GM19455 (cell line): ENCODE data around the gene UBE2M.

Source experiments
- ATAC-seq: cut with Tn5 transposase; IDR thresholded peaks from one replicate; pipeline ENCODE4 v1.9.1; 2021; ENCODE audit not compliant: unreplicated experiment

UBE2M gene

DNA sequence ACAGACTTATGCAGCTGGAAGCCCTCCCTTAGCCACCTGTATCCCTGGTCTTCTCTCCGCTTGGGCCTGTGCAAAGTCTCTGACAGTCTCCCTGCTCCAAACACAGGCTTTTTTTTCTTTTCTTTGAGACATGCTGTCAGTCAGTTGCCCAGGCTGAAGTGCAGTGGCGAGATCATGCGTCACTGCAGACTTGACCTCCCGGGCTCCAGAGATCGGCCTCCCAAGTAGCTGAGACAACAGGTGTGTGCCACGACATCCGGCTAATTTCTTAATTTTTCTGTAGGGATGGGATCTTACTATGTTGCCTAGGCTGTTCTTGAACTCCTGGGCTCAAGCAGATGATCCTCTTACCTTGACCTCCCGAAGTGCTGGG is 13.2 kb upstream of the UBE2M start:
- no peak for ATAC-seq

DNA sequence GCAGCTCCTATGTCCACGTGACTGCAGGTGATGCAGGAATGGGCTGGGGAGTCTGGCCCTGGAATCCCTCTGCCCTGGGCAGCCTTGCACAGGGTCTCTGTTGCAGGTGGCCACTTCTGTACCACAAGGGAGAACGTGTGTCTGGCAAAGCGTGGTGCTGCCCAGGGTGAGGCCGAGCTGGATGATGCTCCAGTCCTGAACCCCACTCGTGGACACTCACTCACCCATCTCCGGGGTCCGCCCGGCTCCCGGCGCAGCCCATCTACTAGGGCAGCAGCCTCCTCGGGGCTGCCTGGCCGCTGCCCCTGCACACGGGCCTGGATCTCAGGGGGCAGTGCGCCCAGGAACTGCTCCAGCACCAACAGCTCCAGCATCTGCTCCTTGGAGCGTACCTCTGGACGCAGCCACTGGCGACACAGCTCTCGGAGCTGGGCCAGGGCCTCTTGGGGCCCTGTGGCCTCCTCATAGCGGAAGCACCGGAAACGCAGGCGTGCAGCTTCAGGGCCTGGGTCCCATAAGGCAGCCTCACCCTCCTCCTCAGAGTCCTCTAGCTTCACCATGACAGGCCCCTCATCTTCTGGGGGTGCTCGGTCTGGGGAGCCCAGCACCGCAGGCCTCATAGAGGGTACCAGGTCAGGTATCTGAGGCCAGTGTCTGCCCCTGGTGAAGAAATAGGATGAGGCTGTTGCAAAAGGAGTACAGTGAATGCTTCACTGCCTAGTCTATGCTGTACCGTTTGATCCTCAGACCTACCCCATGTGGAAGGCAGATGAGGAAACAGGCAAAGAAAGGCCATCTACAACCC is 12.6 kb upstream of the UBE2M start:
- no peak for ATAC-seq

DNA sequence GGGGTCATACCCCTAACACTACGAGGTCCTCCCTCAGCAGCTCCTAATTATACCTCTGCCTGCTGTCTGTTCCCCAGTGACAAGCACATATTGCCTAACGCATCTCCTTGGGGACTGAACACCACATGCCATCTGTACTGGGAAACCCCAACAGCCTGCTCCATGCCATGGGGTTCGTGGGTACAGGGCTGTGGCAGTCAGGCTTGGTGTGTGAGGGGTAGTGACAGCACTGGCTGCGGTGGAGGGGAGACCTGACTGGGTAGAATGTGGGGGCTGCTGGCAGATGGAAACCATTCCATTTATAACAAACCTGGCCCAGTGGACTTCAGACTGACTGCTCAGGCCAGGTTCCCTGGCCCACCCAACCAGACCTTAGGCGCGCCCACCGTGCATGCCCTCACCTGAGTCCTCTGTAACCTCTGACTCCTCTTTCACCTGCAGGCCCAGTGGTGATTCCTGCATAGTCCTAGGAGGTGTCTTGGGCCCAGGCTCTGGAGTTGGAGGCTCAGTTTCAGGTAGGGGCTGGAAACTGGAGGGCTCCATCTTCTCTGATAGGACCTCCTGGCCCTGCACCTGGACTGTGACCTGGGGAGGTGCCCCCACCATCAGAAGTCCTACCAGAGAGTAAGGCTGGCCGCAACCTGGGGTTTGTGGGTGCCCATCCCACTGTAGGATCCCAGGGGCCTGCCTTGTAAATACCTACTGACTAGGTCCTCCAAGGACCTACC is 11.7 kb upstream of the UBE2M start:
- ATAC-seq, result no peak

DNA sequence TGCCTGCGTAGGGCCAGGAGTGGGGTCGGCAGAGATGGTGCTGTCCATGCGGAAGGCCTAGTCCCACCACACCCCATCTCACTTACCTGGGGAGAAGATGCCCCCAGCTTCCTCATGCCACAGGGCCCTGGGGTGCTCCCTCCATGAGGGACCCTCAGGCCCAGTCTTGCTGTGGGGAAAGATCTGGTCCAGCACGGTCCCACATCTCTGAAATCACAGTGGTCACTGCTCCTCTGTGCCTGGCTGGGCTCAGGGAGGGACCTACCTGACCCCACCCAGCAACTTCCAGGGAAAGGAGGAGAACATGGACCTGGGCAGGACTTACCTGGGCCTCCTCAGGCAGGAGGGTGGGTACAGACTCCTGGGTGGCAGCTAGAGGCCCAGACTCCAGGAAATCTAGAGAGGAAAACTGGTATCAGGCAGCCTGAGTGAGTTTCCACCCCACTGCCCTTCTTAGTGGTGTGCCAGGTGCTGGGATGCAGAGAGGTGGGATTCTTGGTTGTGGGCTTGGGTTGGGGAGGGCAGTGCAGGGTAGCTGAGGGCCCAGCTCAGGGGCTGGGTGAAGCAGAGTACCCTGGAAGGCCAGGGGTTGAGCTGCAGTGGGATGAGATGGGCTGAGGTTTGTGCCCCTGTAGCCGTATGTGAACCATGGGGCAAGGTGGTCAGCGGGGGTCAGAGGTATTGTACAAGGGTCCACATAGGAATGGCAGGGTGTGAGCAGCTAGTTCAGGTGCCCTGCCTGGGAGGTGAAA is 11.0 kb upstream of the UBE2M start:
- no peak for ATAC-seq

DNA sequence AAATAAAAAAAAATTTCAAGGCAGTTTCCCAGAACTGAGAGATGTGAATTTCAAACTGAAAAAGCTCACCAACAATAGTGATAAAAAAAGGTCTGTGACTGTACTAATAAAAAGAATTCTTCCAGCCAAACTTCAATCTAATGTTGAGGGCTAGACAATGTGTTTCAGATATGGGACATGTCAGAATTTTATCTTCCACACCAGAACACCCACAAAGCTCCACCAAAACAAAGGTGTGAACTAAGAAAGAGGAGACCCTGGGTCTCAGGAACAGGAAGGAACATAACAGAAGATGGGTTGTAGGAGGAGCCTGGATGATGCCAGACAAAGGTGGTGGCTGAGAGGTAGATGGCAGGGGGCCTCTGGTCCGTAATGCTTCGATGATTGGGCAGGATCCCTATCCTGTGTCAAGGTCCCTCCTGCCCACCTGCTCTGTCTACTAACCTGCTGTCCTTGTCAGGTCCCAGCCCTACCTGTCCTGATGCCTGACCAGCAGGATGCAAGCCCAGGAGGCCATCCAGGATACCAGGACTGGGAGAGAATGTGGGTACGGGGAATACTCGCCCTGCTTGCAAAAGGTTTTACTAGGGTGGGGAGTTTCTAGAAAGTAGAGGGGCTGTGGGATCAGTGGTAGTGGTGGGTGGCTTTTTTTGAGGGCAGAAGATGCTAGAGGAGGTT is 10.2 kb upstream of the UBE2M start:
- ATAC-seq, result no peak

DNA sequence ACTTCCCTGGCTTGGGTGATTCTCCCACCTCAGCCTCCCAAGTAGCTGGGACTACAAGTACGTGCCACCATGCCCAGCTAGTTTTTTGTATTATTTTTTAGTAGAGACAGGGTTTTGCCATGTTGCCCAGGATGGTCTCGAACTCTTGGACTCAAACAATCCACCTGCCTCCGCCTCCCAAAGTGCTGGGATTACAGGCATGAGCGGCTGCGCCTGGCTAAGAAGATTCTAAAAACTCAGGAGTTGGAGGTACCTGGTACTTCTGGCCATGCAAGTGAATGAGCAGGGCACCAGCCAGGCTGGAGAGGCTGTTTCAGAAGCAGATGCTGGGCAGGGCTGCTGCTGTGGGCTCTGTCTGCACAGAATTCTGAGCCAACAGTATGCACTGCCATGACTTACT is 8.6 kb upstream of the UBE2M start:
- ATAC-seq, result no peak

DNA sequence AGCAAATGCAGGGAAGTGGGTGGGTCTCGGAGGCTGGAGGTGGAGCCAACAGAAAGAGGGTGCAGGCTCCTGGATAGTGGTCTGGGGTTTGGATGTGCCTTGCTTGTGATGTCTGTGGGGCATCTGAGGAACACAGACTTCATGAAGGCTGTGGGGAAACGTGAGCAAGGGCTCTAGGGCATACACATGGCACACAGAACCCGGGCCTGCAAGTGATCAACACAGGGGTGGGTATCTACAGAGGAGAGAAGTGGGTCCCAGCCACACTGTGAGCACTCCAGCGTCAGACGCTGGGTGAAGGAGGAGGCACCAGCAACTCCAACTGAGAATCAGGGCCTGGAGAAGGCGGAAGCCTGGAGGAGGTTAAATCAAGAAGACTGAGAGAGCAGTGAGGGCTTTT is 5.4 kb upstream of the UBE2M start:
- ATAC-seq, result no peak

DNA sequence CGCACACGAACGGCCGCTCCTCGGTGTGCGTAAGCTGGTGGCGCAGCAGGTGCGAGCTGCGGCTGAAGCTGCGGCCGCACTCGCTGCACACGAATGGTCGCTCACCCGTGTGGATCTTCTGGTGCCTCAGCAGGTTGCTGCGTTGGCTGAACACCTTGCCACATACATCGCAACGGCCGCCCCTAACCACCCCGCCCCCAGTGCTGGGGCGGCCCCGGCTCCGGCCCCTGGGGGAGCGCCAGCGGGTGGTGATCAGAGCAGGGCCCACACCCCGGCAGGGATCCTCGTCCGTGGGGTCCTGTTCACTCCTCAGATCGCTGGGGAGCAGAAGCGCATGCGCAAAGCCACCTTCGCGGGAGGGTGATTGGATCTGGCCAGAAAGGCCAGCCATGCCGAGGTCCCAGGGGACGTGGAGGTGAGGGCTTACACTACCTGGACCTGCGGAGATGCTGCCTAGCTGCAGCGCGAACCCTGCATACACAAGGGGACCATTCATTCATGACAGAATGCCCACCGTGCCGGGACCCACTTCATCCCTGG is 4.7 kb upstream of the UBE2M start:
- ATAC-seq, result no peak

DNA sequence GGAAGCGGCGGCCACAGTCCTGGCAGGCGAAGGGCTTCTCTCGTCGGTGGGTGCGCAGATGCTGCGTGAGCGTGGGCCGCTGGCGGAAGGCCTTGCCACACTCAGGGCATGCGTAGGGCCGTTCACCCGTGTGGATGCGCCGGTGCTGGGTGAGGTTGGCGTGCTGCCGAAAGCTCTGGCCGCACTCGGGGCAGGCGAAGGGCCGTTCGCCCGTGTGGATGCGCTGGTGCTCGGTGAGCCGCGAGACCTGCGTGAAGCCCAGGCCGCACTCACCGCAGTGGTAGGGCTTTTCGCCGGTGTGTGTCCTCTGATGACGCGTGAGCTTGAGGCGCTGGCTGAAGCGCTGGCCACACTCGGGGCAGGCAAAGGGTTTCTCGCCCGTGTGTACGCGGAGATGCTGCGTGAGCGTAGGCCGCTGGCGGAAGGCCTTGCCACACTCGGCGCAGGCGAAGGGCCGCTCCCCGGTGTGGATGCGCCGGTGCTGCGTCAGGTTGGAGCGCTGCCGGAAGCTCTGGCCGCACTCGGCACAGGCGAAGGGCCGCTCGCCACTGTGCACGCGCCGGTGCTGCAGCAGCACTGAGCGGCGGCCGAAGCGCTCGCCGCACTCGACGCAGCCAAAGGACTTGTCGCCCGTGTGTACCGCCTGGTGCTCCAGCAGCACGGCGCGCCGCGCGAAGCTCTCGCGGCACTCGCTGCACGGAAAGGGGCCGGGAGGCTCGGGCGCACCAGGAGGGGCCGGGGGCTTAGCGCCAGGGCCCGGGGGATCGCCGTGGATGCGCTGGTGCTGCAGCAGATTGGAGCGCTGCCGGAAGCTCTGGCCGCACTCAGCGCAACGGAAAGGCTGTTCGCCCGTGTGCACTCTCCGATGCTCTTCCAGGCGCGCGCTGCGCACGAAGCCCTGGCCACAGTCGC is 4.0 kb upstream of the UBE2M start:
- ATAC-seq, result no peak

DNA sequence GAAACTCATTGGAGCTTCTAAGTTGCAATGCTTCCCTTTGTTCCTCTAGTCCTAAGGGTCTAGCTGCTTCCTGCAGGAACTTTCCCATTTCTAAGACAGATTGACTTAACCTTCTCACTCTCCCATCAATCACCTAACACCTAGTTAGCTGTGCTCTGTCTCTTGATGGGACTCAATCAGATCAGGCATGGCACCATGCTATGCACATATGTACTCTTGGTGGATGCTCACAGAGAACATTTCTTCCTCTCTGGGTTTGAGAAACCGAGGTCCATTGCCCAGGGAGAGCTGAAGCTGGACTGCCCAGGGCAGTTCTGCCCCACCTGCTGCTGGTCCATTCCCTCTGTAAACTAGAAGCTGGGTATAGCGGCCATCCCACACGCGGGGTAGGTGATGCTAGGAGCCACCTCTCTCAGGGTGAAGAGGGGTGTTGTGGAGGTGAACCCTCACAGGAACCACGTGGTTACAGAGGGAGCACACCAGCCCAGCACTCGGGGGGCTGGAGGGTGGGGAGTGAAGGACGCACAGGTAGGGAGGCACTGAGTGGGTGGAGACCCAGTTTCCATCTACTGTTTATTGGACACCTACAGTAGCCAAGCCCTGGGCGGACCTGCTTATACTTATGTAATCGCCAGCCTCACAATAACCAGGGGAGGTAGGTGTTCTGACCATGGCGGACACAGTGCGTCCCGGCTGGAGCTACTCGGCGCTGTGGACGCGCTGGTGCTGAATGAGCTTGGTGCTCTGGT is 3.1 kb upstream of the UBE2M start:
- ATAC-seq, result no peak

DNA sequence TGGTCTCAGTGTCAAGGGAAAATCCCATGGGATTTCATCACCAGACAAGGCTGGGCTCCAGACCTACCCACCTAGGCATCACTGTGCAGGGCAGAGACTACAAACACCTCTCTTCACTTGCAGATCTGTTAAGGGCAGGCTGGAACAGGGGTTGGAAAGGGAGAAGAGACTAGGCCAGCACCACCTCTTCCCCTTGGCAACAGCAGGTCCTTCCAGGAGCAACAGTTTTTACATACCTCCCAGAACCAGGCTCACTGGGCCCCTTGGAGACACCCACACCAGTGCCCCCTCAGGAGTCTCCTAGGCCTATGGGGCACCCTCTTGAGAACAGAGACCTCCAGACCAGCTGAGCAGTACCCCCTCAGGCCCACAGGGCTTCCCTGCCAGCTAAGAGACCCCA is 2.5 kb upstream of the UBE2M start:
- no peak for ATAC-seq

DNA sequence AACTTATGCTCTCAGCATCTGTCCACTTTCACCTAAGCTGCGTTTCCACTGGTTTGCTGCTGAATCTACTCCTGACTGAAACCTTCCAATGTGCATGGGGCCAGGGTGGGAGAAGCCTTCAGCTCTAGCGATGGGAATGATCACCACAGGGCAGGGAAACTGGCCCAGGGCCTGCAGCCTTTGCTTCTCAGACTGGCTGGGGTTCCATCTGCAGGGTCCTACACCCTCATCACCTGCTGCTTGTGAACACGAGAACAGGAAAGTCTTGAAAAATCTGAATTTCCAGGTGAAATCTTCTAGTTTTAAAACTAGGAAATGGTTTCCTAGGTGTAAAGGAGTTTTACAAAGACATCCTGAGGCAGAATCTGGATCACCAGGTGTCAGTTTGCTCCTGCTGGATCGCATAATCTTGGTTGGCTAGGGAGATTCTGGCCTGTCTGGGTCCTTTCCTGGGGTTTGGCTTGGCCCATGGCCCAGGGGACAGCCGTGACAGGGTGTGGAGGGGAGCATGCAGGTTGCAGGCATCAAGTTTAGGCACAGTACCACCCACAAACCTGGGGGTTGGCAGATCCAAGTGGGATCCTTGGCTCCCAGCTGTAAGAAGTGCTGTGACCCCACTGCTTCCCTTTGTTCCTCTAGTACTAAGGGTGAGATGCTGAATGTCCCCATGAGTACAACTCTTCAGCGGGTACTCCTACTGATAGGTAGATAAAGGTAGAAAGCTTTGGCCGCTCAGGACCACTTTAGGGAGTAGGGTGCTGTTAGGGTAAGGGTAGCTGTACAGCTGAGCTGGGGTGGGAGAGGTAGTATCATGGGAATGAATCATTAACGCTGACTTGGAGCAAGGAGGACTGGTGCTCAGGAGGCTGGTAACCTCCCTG is 1.8 kb upstream of the UBE2M start:
- ATAC-seq, result no peak

DNA sequence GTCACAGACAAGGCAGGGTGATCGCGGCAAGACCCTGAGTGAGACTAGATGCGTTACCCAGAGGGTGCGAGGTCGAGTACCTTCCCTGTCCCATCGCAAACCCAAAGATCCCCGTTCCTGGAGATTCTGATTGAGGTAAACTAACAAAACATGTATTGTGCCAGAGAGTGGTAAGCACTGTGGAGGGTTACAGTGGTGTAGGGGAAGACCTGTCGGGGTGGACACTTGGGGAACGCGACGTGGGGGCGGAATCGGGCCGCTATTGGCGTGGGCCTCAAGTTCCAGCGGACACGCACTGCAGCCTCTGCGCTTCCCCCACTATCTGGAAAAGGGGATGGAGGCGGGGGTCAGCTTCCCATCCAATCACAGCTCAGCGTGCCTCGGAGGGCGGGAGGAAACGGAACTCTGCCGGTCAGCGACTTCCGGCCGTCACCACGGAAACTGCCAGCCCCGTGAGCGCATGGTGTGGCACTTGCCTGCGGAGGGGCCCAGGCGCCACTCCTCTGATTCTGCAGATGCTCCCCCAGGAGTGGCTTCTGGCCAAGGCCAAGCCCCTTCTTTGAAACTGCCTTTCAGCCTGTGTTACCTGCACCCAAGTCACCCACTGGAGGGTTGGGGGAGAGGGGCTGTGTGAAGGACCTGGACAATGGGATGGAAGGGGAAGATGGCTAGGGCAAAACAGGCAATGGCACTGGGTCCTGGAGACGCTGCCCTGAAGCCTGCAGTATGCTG is 1.0 kb upstream of the UBE2M start:
- ATAC-seq, result no peak

DNA sequence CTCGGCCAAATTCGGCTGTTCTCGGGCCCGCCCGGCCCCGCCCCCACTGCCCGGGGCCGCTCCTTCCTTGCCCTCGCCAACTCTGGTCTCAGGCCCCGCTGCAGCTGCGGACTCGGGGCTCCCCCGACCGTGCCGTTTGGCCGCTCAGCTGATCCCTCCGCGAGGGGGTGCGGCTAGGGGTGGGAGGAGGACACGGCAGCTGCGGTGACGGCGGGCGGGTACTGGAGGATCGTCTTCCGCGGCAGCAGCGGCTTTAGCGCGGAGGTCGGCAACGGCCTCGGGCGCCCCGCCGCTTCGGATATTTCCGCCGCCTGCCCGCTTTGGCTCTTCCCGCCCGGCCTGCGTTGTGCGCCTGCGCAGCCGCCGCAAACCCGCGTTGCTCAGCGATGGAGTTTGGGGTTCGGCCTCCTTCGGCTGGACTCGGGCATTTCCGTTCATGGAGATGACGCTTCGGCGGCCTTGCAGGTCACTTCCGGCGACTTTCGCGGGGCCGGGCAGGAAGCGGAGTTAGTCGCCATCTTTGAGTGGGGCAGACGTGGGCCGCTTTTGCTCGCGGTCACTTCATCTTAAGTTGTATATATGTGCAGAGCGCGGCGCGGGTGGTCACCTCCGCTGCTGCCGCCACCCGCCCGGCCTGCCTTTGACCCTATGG is 338 bp upstream of the UBE2M start:
- ATAC-seq, result peak; percentile 56

DNA sequence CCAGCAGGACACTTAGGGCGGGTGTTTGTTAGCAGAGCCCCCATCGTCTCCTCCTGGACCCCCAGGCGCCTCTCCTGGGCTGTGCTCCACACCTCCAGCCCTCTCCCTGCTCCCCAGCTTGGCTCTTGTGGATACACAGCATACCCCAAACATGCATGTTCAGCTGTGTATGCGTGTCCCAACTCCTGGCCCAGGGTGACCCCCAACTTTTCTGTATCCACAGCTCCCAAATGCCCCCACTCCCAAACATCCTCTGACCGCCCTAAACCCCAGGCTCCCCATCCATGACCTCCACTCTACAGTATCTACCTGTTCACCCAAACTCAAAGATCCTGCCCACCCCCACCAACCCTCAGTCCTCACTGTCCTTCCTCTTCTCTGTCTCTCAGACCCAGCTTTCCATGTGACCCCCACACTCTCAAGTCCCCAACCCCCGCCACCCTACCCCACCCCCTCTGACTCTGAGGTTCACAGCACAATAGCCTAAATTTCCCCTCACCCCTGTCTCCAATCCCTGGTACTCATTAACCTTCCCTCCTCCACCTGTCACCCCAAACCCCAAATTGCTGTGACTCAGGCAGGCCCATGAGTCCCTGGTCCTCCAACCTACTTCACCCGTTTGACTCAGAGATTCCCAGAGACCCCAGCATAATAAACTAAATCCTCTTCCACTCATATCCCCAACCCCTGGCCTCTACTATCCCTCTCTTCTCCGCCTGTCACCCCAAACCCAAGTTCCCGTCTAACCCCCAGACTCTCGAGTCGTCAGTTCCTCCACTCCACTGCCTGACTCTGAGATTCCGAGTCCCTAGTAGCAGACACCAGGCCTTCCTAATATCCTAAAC is 968 bp downstream of the UBE2M start:
- no peak for ATAC-seq

DNA sequence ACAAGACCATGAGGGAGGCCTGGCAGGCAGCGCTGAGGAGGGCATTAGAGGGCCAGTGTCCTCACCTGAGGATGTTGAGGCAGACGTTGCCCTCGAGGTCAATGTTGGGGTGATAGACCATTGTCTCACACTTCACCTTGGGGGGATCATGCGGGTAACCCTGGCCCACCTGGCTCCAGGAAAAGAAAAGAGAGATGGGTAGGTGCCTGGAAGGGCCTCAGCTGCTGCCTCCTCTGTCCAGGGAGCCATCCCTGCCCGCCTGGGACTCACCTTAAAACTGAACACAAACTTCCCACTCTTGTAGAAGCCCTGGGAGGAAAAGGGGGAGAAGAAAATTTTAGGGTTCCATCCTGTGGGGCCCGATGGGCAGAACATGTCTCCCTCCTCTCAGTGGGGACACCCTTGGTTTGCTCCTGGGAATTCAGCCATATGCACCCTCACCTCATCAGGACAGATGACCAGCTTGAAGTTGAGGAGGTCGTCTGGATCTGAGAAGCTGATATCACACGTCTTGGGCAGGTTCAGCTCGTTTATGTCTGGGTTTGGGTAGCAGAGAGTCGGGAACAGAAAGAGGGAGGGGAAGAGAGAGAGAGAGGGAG is 1.7 kb downstream of the UBE2M start:
- ATAC-seq, result no peak
